Left kidney (tissue), 8 donors: Measurements from ENCODE around the gene BLTP1. TPM values are rescaled to one million over a fixed set of nuclear protein-coding genes. Genes with fewer than 3 reads are reported as not detected.
"Not testable (repeated sequence)": the region's sequence is repeated elsewhere in the genome, so short reads cannot be mapped to it uniquely, and the experiment has no call there.

Experiments used
- DNase-seq: peaks from one replicate; pipeline ENCODE4 v3.0.0-alpha.2; 2013
- long read RNA-seq, 8 donors: transcript quantifications; one replicate each; lab custom pipeline, GENCODE V29; 2026
- polyA plus RNA-seq: library from polyadenylated mRNA; unstranded; fragments of 120-200 nt; gene quantifications from one replicate; pipeline ENCODE4 v1.2.1, GENCODE V29; 2013; ENCODE audit not compliant: insufficient read length

BLTP1 gene, protein sequence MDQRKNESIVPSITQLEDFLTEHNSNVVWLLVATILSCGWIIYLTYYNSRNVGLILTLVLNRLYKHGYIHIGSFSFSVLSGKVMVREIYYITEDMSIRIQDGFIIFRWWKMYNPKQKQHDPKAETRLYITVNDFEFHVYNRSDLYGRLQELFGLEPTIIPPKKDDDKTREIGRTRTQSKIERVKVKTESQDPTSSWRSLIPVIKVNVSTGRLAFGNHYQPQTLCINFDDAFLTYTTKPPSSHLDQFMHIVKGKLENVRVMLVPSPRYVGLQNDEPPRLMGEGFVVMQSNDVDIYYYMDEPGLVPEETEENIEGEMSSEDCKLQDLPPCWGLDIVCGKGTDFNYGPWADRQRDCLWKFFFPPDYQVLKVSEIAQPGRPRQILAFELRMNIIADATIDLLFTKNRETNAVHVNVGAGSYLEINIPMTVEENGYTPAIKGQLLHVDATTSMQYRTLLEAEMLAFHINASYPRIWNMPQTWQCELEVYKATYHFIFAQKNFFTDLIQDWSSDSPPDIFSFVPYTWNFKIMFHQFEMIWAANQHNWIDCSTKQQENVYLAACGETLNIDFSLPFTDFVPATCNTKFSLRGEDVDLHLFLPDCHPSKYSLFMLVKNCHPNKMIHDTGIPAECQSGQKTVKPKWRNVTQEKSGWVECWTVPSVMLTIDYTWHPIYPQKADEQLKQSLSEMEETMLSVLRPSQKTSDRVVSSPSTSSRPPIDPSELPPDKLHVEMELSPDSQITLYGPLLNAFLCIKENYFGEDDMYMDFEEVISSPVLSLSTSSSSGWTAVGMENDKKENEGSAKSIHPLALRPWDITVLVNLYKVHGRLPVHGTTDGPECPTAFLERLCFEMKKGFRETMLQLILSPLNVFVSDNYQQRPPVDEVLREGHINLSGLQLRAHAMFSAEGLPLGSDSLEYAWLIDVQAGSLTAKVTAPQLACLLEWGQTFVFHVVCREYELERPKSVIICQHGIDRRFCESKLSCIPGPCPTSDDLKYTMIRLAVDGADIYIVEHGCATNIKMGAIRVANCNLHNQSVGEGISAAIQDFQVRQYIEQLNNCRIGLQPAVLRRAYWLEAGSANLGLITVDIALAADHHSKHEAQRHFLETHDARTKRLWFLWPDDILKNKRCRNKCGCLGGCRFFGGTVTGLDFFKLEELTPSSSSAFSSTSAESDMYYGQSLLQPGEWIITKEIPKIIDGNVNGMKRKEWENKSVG (N-terminal part only)
- polyA plus RNA-seq: 102 TPM
- long read RNA-seq, donor 1, partial matches to known transcripts: 34 of 34 reads
- long read RNA-seq, donor 1, other reads (novel, unspliced or antisense): 0 of 34 reads
- long read RNA-seq, donor 2, partial matches to known transcripts: 5 of 5 reads
- long read RNA-seq, donor 2, other reads (novel, unspliced or antisense): 0 of 5 reads
- long read RNA-seq, donor 3, partial matches to known transcripts: 40 of 43 reads
- long read RNA-seq, donor 3, other reads (novel, unspliced or antisense): 0 of 43 reads
- long read RNA-seq, donor 4: 0 reads
- long read RNA-seq, donor 5, partial matches to known transcripts: 13 of 13 reads
- long read RNA-seq, donor 5, other reads (novel, unspliced or antisense): 0 of 13 reads
- long read RNA-seq, donor 6, partial matches to known transcripts: 16 of 16 reads
- long read RNA-seq, donor 6, other reads (novel, unspliced or antisense): 0 of 16 reads
- long read RNA-seq, donor 7, partial matches to known transcripts: 0 of 2 reads
- long read RNA-seq, donor 7, other reads (novel, unspliced or antisense): 0 of 2 reads
- long read RNA-seq, donor 8, partial matches to known transcripts: 10 of 11 reads
- long read RNA-seq, donor 8, other reads (novel, unspliced or antisense): 0 of 11 reads

DNA sequence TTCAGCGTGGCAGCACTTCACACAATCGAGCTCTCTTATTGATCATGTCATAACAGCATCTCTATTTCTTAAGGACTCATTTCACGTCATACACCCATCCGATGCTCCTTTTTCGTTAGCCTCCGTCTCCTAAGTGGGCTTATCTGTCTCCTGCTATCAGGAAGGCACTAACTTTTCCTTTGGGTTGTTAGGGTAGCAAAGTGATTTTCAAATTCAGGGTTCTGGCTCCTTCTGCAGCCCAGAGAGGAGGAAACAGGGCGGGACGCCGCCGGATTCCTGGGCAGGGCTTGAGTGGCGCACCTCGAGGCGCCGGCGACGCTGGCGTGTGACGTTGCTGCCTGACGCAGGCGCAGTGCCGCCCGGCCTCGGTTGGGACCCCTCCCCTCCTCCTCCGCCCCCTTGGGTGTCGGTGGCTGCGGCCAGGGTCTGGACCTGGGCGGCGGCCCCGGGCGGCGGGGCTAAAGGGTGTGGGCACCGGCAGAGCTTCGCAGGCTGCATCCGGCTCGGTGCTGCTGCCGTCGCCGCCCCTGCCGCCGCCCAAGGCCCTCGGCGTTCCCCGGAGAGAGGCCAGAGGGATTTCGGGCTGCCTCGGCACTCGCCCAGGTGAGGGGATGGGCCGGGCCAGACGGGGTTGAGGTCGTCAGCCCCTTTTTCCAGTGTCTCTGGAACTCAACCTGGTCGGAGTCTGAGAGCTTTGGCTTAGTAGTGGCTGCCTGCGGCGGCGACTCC is at the start of gene BLTP1:
Gene BLTP1, plus strand, starts transcription at position 350 of the 729 bp plus-strand sequence. CDS start 18,317 bp downstream, outside the sequence.
- DNase-seq: peak; percentile 88

DNA sequence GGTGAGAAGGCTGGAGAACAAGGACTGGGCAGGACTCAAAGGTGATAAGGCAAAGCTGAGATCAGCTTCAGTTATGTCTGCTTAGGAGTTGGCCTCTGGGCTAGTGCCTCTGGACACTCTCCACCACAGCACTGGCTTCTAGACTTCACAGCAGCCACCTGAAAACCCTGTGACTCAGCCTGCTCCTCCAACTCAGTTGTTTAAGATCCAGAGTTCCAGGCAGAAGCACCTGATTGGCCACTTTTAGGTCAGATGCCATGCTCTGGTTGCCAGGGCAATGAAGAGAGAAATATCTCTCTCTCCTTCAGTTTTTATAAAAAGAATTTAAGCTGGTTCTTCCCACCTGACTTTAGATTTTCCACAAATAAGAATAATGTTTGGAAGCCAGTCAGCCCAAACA is 47.9 kb upstream of the BLTP1 start:
- no peak for DNase-seq

DNA sequence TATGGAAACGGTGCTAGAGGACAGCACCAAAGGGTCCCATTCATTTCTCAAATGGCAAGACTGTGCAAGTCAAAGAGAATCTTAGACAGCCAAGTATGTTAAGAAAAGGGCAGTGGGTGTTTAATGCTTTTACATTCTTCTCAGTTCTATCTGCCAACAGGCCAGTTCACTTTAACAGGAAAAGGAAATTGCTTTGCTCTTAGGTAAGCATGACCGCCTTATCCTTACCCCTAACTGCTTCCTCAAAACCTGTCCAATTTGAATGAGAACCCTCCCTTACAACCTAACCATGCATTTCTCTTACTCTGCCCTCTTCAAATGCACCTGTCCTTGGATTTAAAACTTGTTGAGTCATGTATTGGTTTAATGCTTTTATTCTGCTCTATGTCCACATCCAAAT is 44.5 kb upstream of the BLTP1 start:
- no peak for DNase-seq

DNA sequence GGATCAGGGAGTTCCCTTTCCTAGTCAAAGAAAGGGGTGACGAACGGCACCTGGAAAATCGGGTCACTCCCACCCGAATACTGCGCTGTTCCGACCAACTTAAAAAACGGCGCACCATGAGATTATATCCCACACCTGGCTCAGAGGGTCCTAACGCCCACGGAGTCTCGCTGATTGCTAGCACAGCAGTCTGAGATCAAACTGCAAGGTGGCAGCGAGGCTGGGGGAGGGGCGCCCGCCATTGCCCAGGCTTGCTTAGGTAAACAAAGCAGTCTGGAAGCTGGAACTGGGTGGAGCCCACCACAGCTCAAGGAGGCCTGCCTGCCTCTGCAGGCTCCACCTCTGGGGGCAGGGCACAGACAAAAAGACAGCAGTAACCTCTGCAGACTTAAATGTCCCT is 41.8 kb upstream of the BLTP1 start:
- DNase-seq: not testable (repeated sequence)

DNA sequence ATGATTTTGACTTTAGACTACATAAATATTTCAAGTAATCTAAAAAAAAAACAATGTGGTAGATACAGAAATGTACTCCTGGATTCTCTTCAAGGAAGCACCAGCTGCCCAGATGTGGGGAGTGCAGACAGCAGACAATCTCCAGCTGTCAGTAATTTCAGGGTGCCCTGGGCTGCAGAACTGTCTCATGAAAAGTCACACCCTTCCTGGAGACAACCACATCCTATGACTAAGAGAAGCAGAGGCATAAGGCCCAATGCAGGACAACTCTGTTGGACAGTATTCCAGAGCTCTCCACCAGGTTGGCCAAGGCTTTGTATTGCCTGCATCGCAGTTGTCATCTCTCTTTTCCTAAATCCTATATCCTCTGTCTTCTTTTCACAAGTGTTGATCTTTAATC is 34.4 kb upstream of the BLTP1 start:
- DNase-seq: no peak

DNA sequence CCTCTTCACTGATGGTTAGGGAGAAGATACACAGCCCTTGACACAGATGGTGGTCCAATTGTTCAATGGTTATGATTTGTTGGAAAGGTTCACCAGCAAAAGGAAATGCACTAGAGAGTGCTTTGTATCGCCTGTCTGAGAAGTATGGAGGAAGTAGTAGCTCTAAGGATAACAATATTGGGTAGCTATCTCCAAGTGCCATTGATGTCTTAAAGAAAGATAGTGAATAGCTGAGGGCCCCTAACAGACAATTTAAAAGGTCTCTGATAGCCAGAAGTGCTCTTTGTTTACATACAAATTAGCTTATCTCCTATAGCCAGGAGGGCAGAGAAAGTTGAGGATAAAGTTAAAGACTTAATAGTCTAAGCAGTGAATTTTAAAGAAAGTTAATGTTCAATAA is 33.9 kb upstream of the BLTP1 start:
- no peak for DNase-seq

DNA sequence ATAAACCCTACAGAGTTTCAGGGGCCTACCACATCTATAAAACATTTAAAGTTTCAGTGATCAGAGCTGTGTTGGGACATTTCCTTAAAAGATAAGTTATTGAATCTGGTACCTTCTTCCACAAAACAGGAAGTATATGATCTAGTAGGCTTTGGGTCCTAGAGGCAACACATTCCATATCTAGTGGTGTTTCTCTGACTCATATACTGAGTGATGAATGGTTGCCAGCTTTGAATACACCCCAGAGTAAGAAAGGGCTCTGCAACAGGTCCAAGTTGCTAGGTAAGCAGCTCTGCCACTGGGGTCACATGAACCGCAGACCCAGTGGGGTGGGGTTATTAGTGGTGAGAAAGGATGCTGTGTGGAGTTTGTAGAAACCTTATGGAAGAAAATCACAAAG is 32.4 kb upstream of the BLTP1 start:
- no peak for DNase-seq

DNA sequence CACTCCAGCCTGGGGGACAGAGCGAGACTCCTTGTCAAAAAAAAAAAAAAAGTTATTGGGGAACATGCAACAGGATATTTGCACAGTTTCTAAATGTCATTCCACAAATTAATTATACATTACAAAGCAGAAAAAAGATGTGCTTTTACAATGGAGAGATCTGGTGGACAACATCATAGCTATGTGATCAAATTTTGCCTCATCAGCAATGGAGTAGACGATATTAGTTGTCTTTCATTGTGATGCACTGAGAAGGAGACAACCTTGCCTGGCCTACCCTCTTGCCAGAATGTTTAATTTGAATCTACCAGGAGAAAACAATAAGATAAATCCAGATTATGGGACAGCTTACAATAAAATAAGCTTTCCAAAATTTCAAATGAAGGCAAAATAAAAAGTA is 30.5 kb upstream of the BLTP1 start:
- no peak for DNase-seq

DNA sequence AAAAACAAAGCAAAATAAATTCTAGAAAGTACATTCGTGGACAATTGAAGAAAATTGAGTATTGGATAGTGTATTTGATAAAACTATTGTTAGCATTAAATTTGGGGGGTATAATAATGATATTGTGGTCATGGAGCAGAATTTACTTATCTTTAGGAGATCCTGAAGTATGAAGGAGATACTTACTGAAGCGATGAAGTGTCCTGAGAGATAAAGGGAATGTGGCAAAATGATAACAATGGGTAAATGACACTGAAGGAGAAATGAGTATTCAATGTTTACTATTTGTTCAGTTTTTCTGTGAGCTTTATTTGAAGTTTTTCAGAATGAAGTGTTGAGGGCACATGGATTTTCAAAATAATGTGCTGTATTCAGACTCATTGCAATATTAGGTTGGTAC is 30.0 kb upstream of the BLTP1 start:
- no peak for DNase-seq

DNA sequence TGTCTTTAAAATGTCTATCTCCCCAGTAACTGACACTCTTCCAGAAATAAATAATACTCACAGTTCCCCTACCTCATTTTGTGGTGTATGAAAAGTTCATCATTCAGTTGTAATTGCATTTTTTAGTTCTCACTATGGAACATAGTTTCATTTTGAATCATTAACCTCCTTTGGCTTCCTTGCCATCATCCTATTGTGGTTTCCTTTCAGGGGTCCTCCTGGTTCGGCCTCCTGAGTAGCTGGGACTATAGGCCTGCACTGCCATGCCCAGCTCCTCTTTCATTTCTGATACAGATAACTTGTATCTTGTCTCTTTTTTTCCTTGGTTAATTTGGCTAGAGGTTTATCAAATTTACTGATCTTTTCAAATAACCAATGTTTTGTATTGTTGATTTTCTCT is 23.1 kb upstream of the BLTP1 start:
- DNase-seq: no peak

DNA sequence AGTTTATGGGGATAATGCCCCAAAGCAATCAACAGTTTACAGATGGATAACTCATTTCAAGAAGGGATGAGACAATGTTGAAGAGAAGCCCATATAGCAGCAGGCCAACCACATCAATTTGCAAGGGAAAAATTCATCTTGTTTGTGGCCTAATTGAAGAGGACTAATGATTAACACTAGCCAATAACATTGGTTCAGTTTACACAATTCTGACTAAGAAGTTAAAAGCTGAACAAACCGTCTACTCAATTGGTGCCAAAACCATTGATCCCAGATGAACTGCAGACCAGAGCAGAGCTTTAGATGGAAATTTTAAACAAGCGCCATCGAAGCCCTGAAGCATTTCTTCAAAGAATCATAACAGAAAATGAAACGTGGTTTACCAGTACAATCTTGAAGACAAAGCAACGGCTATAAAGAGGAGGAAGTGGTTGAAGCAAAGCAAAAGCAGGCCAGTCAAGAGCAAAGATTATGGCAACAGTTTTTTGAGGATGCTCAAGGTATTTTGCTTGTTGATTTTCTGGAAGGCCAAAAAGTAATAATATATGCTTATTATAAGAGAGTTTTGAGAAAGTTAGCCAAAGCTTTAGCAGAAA is 20.5 kb upstream of the BLTP1 start:
- DNase-seq: no peak

DNA sequence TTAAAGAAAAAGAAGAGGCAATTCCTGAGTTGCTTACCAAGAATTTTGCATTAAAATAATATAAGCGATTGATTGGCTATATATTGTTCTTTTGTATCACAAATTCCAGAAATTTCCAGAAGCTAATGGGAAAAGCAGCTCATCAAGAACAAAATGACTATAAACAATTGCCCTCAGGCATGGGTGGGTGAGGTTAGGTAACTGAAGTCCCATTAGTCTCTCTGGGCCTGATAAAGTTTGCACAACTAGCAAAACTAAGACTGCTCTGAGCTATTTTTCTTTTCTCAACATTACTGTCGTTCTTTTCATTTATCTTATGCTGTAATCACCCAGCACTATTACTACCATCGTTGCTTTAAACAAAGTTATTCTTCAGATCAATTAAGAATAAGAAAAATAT is 19.2 kb upstream of the BLTP1 start:
- DNase-seq: no peak

DNA sequence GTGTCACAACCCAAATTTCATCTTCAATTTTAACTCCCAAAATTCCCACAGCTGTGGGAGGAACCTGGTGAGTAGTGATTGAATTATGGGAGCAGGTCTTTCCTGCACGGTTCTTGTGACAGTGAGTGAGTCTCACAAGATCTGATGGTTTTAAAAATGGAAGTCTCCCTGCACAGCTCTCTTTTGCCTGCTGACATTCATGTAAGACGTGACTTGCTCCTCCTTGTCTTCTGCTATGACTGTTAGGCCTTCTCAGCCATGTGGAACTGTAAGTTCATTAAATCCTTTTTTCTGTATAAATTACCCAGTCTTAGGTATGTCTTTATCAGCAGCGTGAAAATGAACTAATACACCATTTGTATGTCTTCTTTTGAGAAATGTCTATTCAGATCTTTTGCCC is 13.0 kb upstream of the BLTP1 start:
- DNase-seq: no peak

DNA sequence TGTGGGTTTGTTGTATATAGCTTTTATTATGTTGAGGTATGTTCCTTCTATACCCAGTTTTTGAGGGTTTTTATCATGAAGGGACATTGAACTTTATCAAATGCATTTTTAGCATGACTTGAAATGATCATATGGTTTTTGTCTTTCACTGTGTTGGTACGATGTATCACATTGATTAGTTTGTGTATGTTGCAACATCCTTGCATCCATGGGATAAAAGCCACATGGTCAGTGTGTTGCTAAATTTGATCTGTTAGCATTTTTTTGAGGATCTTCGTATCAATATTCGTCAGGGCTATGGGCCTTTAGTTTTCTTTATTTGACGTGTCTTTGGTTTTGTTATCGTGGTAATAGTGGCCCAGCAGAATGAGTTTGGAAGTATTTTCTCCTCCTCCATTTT is 11.3 kb upstream of the BLTP1 start:
- DNase-seq: no peak

DNA sequence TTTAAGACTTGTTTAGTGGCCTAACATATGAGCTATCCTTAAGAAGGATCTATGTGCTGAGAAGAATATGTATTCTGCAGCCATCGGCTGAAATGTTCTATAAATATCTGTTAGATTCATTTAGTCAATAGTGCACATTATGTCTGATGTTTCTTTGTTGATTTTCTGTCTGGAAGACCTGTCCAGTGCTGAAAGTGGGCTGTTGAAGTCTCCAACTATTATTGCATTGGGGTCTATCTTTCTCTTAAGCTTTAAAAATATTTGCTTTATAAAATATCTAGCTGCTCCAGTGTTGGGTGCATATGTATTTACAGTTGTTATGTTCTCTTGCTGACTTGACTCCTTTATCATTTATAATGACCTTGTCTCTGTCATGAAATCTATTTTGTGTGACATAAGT is 9.4 kb upstream of the BLTP1 start:
- no peak for DNase-seq

DNA sequence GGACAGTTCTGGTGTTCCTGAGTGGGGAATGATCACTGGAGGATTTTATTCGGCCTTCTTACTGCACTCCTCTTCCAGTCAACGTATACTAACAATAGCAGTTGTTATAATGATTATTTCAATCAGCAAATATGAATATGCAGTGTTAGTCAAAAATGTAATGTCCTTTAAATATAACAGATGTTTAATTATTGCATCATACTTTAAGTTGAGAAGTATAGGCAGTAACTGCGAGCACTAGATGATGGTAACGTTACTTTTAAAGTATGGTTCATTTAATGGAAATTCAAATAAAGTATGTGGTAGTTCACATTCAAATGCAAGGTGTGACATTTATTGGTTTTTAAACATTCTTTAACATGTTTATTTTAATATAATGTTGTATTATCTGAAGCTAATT is 5.5 kb upstream of the BLTP1 start:
- DNase-seq: no peak

DNA sequence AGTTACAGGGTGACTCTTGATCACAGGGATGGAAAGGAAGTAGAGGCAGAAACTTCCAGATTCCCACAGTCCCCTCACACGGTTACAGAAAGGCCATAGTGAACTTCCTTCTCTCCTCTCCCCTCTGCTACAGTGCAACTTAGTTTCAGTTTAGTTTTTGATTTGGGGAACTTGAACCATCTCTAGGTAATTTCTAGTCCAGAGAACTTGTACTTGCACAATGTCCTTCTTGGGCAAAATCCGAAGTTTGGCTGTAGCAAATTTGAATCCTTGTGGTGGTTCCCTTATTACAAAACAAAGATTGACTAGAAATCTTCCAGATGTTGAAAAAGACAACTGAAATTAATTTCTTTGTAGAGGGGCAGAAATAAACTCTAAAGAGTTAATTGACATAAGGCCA is 1.2 kb upstream of the BLTP1 start:
- DNase-seq: no peak

DNA sequence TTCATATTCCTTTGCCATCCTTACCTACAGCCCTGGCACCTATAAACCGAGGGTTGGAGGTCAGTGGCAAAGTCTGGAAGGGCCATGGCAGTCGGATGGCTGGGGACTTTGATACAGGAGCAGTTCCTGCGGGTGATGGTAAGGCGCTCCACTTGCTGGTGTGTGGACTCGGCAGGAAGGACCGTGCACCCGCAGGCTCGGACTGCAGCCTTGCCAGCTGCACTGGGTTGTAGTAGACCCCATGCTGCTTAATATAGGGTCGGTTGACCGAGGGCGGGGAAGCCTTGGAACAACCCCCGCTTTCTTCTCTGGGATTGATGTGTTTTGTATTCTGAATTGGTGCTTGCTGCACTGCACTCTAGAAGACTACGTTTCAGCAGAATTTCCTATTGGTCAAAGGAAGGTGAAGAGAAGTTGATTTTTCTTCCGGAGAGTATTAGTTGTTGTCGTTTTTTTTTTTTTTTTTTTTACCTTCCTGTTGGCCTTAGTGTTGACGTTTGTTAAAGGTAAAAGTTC is 638 bp downstream of the BLTP1 start:
- peak; percentile 33 for DNase-seq

DNA sequence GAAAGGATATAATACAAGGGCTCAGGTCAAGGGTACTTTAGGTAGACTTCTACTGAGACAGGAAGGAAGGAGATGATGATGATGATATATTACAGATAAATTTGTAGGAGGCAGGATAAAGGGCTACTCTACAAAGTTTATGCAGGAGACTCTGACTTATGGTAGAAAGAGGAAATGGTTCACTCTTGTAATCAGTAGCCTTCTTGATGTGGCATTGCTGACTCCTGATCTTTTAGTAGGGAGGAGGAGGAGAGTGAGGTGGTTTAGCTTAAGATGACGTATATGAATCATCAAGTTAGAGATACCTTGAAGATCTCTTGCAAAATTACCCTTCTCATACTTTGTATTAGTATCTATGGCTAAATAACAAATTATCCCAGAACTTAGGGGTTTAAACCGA is 4.7 kb downstream of the BLTP1 start:
- no peak for DNase-seq

DNA sequence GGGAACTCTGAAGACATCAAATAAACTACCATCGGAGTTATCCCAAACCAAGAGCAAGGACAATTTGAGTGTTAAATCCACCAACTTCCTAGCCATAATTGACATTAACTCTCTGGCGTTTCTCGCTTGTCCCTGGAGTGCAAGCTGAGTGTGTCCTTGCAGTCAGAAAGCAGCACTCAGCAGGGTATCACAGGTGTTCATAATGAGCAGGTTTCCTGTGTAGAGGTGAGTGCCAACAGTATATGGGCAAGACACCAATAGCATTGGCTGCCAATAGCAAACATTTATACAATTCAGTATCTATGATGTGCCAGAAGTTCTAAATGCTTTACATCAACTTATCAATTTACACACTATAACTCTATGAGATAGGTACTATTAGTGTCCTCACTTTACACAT is 11.2 kb downstream of the BLTP1 start:
- no peak for DNase-seq
